ENCODE measurements around the gene C1orf21. TPM values are rescaled to one million over a fixed set of nuclear protein-coding genes. Genes with fewer than 3 reads are reported as not detected.

C1orf21 gene
- total and polyA plus RNA-seq, 2 of the 4 experiments (the other 2 are of a cell fraction), result 6.4 to 9.9 TPM

GRCh38 chr1:184664042-184664660, 277.3 kb downstream of the C1orf21 start:
- Histone ChIP-seq H2AFZ (replicated peaks; ENCODE audit: low read length, poor library complexity) (peak overlapping the region; percentile 87), H4K8ac (ENCODE audit: low read depth in 2 of 2, low read length in 2 of 2) (no peak overlapping the region; a peak in 1 of 4 replicates), H2BK5ac (ENCODE audit: low read depth, low read length, poor library complexity, severe bottlenecking) (no peak overlapping the region), H3K27ac (ENCODE audit: insufficient read depth, low read length) (no peak overlapping the region), H2AK9ac (replicated peaks; ENCODE audit: low read depth, low read length, poor library complexity) (no peak overlapping the region), H2BK20ac (ENCODE audit: low read depth, low read length) (no peak overlapping the region), H3K4ac (ENCODE audit: low read depth, low read length) (no peak overlapping the region), H3K36me3 (ENCODE audit: control insufficient read depth, insufficient read depth, low read length) (no peaks in the 10 kb centered on the region), H3K4me3 (ENCODE audit: insufficient read depth, low read depth, low read length) (0 out of 2 replicates have a peak overlapping the region, but pooled peaks have one; percentile 12), H2AK5ac (ENCODE audit: low read depth, low read length) (no peak overlapping the region), H3K56ac (ENCODE audit: extremely low read depth, insufficient read depth, low read length) (no peak overlapping the region), H3K79me1 (ENCODE audit: low read depth in 1 of 2, low read length in 2 of 2) (no peaks in the 10 kb centered on the region), H3K9me1 (ENCODE audit: insufficient read depth, low read length) (no peaks in the 10 kb centered on the region), H3K18ac (ENCODE audit: low read depth, low read length) (no peak overlapping the region), H4K91ac (ENCODE audit: insufficient read depth, low read depth, low read length) (no peak overlapping the region), H4K5ac (ENCODE audit: low read depth, low read length) (no peak overlapping the region), H2BK120ac (ENCODE audit: low read depth, low read length) (no peak overlapping the region), H3K9ac (ENCODE audit: low read depth, low read length) (no peak overlapping the region), H3K4me2 (ENCODE audit: low read depth, low read length) (peak overlapping the region; percentile 77), H3K14ac (replicated peaks; ENCODE audit: low read depth, low read length) (no peak overlapping the region), H3K23ac (ENCODE audit: low read depth, low read length) (no peak overlapping the region), H3K4me1 (ENCODE audit: control insufficient read depth, insufficient read depth, low read length) (no peaks in the 10 kb centered on the region), H3K9me3 (ENCODE audit: control insufficient read depth, insufficient read depth, low read length) (no peaks in the 10 kb centered on the region), H2BK15ac (ENCODE audit: low read depth, low read length) (no peak overlapping the region), H4K20me1 (ENCODE audit: insufficient read depth, low read length) (no peaks in the 10 kb centered on the region), H3K27me3 (ENCODE audit: control insufficient read depth, insufficient read depth, low read length) (peaks cover 13% of the 10 kb centered on the region)
- no TSS peak for BruUV-seq (replicated peaks)
- dilution Hi-C loops (cut with HindIII; ENCODE audit: low sequenced_read_pairs, unreplicated experiment) (no loop called here), intact Hi-C loops (cut with micrococcal nuclease) (loop anchor here (1.0 to 5.0 kb wide), 5 partner anchors 102 to 589 kb away; partner anchors contain the start of gene C1orf21), in situ Hi-C loops (cut with MboI; ENCODE audit: low sequenced_read_pairs) (loop anchor here (5.0 to 25.0 kb wide), 3 partner anchors 439 to 1002 kb away; partner anchors contain the start of gene APOBEC4)
- TF ChIP-seq MAFK (IDR thresholded peaks at IDR 0.05; ENCODE audit: low read depth, low read length) (no peak), CHD1 (IDR thresholded peaks at IDR 0.05; ENCODE audit: low read depth, low read length) (no peak), NFE2L2 (IDR thresholded peaks at IDR 0.05; ENCODE audit: low read depth, low read length) (no peak), FOS (IDR thresholded peaks at IDR 0.05; ENCODE audit: low read depth, low read length) (no peak), ELK1 (IDR thresholded peaks at IDR 0.05; ENCODE audit: borderline replicate concordance, low read depth, low read length) (no peak), MAZ (IDR thresholded peaks at IDR 0.05; ENCODE audit: borderline replicate concordance, low read depth, low read length) (peak; percentile 40; the same call in 1 of the 2 replicates), RCOR1 (IDR thresholded peaks at IDR 0.05; ENCODE audit: insufficient replicate concordance, low read length) (no peak), BHLHE40 (IDR thresholded peaks at IDR 0.05; ENCODE audit: low read depth, low read length) (no peak), MXI1 (IDR thresholded peaks at IDR 0.05; ENCODE audit: borderline replicate concordance, low read depth, low read length) (no peak), RAD21 (IDR thresholded peaks at IDR 0.05; ENCODE audit: low read length) (peak; percentile 90), USF2 (IDR thresholded peaks at IDR 0.05; ENCODE audit: low read depth, low read length) (no peak), SMC3 (IDR thresholded peaks at IDR 0.05; ENCODE audit: low read depth, low read length) (peak; percentile 82)
- TF ChIP-seq, protein P1, sequence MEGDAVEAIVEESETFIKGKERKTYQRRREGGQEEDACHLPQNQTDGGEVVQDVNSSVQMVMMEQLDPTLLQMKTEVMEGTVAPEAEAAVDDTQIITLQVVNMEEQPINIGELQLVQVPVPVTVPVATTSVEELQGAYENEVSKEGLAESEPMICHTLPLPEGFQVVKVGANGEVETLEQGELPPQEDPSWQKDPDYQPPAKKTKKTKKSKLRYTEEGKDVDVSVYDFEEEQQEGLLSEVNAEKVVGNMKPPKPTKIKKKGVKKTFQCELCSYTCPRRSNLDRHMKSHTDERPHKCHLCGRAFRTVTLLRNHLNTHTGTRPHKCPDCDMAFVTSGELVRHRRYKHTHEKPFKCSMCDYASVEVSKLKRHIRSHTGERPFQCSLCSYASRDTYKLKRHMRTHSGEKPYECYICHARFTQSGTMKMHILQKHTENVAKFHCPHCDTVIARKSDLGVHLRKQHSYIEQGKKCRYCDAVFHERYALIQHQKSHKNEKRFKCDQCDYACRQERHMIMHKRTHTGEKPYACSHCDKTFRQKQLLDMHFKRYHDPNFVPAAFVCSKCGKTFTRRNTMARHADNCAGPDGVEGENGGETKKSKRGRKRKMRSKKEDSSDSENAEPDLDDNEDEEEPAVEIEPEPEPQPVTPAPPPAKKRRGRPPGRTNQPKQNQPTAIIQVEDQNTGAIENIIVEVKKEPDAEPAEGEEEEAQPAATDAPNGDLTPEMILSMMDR (conservative IDR thresholded peaks at IDR 0.05; ENCODE audit: low read depth, low read length), result peak; percentile 81
- DNase-seq, result peak; percentile 57
- ChIA-PET CTCF (interaction anchor here (0.6 to 1.6 kb wide), 32 partner anchors 9 to 602 kb away, joined by 3 to 12 read pairs (median 3); no protein-coding TSS in a partner anchor), POLR2A (ENCODE audit: unreplicated experiment) (no interaction called here)
- peak; percentile 98 for ATAC-seq (ENCODE audit: low read depth)
- 45% methylated on average over 8 of the region's 40 CpGs; no CpG with 5 or more reads in 1 of the 2 experiments for WGBS, 2 experiments (ENCODE audit: extremely low coverage in 2 of 2, insufficient read length in 1 of 2)
